Measurements from ENCODE around the gene PFKFB3.

DNA sequence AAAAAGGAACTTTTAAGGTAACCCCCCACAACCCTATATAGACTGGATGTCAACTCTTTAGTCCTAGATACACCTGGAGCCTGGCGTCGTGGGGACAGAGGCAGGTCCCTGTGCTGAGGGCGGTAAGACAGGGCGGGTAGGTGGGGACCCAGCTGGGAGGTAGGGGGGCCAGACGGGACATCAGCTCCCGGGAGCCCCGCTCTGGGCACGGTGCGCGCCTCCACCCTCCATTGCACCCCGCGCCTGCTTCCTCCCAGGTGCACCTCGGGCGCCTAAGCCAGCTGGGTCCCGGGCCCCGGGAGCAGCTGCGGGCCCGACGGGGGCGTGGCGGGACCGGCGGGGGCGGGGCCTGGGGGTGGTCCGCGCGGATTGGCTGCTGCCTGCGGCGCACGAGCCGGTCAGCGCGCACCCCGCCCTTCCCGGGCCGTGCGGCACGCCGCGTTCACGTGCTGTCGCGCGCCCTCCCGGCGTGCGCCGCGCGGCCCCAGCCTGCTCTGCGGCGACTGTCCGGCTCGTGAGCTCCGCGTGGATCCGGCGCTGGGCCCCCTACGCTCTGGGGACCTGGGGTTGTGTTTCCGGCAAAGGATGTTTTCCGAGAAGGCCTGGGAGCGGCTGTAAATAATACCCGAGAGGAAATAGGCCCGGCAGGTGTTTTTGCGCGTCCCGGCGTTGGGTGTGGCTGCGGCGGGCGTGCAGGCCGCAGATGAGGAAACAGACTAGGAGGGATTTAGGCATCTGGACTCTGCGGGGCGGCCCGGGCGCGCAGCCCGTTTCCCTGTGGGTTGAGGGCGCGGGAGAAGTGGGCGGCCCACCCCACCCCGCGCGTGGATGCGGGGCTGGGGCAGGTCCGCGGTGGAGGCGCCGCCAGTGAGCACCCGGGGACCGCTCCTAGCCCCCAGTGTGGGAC lies 39.1 kb upstream of the PFKFB3 start:
- TF ChIP-seq, protein P1, sequence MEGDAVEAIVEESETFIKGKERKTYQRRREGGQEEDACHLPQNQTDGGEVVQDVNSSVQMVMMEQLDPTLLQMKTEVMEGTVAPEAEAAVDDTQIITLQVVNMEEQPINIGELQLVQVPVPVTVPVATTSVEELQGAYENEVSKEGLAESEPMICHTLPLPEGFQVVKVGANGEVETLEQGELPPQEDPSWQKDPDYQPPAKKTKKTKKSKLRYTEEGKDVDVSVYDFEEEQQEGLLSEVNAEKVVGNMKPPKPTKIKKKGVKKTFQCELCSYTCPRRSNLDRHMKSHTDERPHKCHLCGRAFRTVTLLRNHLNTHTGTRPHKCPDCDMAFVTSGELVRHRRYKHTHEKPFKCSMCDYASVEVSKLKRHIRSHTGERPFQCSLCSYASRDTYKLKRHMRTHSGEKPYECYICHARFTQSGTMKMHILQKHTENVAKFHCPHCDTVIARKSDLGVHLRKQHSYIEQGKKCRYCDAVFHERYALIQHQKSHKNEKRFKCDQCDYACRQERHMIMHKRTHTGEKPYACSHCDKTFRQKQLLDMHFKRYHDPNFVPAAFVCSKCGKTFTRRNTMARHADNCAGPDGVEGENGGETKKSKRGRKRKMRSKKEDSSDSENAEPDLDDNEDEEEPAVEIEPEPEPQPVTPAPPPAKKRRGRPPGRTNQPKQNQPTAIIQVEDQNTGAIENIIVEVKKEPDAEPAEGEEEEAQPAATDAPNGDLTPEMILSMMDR (IDR thresholded peaks at IDR 0.05), result no peak
- TF ChIP-seq POLR2A (IDR thresholded peaks at IDR 0.05), result peak; percentile 42 to 74

Data from adrenal gland (tissue), 5 donors.